ENCODE results near the gene MYB.
A peak's percentile ranks its signal among the peaks of the same experiment; 100 is the strongest.

MYB gene

DNA sequence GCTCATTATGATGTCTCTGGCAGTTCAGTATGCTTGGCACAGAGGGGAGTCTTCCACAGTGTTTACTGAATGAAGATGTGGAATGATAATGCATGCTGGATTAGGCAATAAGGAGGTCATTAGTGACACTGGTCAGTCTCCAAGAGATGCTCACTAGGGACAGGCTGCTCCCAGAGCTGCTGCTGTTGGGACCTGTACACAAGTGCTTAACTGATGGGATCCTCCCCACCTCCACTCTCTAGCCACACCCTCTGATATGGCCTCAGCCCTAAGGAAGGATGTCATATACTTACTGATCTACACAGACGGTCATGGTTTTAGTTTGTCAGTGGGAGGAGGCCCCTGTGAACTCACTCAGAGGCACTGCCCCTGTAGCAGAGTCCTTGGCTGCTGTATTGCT lies 73.4 kb downstream of the MYB start:
- DNase-seq, result no peak

DNA sequence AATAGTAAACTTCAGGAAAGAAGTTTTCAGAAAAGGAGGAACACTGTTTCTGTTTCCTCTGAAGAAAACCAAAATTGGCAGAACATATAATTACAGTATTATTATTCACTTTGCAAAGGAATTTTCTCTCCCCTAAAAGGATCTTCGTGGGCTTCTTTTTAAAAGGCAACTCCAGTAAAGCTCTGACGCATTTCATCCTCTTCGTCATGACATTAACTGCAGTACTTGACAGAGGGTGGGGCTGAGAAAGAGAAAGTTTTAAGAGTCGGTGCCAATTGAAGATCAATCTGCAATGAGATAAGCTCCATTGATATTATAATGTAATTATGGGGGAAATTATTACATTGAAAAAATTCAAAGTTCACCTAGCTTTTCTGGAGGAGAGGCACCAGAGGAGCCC lies 75.8 kb downstream of the MYB start:
- no peak for DNase-seq

DNA sequence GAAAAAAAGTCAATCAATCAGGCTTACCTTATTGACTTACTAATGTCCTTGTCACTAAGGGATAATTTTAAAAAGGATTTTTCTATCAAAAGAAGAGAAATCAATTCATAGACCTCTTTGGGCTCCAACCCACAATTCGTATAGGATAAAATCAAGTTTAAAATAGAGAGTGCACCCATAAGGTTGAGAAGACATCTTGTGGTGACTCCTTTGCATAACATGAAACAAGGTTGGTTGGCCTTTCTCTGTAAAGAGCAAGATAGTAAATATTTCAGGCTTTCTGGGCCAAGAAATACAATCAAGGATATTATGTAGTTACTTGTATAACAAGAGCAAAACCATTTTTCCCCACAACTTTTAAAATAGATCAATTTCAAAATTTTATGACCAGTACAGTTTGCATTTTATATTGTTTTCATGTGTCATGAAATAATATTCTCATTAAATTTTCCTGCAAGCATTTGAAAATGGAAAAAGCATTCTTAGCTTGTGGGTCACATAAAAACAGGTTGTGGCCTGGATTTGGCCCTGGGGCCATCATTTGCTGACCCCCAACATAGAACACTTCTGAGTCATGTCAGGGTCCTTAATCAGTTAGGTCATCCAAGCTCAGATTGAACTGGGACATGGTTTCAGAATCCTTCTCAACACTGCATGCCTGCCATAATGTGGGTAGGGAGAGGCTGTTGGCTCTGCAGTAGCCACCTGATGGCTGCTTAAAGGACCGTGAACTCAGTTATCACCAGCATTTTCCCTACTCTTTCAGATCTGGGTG lies 76.7 kb downstream of the MYB start:
- DNase-seq, result no peak

DNA sequence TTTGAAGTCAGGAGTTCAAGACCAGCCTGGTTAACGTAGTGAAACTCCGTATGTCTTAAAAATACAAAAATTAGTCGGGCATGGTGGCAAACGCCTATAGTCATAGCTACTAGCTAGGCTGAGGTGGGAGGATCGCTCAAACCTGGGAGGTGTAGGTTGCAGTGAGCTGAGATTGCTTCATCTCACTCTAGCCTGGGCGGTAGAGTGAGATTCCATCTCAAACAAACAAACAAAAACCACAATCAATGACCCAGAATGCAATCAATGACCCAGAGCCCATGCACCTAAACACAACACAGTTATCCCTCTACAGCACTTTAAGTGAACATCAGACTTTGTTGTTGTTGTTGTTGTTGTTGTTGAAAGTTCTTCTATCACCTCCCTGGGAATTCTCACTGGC lies 77.9 kb downstream of the MYB start:
- DNase-seq, result no peak

DNA sequence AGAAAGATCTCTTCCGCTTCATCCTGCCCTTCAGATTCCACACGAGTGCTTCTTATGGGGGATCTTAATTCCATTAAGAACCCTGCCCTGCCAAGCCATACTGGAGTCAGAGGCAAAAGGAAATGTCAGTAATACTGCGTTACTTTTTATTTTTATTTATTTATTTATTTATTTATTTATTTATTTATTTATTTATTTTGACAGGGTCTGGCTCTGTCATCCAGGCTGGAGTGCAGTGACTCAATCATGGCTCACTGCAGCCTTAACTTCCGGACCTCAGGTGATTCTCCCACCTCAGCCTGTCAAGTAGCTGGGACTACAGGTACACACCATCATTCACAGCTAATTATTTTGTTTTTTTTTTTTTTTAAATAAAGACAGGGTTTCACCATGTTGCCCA lies 79.5 kb downstream of the MYB start:
- no peak for DNase-seq

DNA sequence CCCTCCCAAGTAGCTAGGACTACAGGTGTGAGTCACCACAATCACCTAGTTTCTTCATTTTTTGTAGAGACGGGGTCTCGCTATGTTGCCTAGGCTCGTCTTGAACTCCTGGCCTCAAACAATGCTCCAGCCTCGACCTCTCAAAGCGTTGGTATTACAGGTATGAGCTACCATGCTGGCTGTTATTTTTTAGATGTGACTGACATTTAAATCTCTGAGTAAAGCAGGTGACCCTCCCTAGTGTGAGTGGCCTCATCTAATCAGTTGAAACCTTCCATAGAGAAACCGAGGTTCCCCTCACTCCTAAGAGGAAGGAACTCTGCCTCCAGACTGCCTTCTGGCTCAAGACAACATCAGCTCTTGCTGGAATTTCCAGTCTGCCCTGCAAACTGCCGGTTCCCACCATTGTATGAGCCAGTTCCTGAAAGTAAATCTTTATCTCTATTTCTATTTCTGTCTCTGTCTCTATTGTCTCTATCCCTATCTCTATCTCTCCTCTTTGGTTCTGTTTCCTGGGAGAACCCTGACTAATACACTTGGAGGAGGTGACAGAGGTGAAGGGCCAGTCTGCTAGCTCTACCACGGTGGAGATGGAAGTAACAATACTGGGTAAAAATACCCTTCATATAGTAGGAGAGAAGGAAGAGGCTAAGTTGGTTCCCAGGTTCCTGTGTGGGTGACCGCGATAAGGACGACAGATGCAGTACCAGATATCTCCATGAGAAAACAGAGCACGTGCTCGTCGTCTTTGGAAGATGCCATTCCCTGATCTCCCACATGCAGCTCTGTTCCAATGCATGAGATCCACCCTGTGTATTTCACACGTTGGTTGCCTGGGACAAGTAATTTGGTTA lies 81.0 kb downstream of the MYB start:
- peak in 1 of 2 donors; percentile 47 for DNase-seq

DNA sequence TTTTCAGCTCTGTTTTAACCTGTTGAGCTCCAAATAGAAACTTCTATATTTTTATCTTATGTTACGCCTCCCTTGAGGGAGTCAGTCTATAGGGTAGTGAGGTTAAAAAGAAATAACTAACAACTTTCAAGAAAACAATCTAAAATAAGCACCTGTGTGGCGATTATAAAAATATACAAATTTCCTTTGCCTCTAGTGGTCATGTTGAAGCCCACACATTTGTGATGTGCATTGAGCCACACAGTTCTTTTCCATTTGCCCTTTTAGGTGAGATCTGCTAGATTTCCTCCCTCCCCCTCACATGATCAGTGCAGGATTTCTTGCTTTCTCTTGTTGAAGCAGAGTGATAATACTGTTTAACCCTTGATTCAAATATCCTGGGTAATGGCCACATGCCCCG lies 84.2 kb downstream of the MYB start:
- DNase-seq, result no peak

DNA sequence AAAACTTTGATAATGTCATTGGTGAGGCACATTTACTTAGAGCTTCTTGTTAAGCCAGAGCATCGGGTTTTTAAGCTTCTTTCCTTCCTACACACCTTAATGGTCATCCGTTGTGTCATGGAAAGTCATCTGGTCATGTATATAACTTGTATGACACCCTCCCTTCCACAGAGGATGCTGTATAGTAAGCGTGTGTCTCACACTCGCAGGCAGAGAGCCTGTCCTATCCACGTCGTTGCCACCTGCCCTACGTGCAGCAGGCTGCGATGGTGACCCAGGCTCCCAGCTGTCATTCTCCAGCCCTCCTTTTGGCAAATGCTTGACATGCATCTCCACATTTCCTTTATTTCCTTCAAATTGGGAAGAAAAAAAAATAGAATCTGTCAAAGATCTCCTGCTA lies 85.6 kb downstream of the MYB start:
- DNase-seq, result no peak

DNA sequence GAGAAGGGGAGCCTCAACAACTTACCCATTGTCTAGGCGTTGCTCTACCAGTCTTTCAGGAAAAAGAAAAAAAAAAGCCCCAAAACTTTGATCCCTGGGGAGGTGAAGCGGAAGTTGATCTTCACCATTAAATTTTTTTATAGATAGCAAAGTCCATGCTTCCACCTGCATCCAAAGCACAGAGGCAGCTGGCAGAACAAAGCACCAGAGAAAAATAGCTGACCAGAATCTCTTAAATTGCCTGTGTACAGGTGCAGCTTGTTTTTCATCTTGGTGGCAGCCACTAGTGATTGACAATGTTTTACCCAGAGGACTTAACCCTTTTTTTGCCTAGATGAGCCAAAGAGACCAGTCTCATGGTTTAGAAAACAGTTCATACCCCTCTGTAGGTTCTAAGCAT lies 86.0 kb downstream of the MYB start:
- no peak for DNase-seq

DNA sequence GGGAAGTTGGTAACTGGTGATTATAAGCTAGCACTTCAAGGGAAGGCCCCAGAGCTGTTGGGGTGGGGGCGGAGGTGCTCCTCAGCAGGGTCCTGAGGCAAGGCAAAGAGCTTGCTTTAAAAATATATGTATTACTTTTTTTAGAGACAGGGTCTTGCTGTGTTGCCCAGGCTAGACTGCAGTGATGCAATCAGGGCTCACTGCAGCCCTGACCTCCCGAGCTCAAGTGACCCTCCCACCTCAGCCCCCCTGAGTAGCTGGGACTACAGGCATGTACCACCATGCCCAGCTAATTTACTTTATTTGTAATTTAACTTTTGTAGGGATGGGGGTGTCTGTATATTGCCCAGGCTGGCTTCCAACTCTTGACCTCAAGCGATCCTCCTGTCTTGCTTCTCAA lies 87.2 kb downstream of the MYB start:
- DNase-seq, result no peak

DNA sequence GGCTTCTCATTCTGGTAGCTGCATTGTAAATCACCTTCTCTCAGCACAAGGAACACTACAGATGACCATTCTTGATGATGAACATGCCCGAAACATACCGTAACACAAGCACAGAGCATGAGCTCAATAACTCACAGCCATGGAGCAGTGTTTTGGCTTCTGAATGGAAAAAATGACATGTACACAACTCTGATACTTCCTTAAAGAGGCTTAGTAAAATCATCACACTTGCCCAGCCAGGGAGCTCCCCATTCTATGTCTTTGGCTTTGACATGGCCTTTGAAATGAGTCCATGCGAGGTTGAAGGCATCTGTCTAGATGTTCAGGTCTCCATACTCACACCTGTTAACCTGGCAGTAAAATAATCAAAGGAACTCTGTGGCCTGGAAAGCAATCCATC lies 87.6 kb downstream of the MYB start:
- DNase-seq, result no peak
